Activated CD8-positive, alpha-beta memory T cell treated with anti-CD3 and anti-CD28 coated beads, Interleukin-2, amount 50 U/mL, for 1 hour (primary cell): ENCODE data around the gene EXOC3.
"Not testable (repeated sequence)": the region's sequence is repeated elsewhere in the genome, so short reads cannot be mapped to it uniquely, and the experiment has no call there.

ENCODE experiments used
- DNase-seq: peaks from one replicate; pipeline ENCODE4 v3.0.0-alpha.2; 2020; ENCODE audit errors: extremely low read depth

The EXOC3 gene

DNA sequence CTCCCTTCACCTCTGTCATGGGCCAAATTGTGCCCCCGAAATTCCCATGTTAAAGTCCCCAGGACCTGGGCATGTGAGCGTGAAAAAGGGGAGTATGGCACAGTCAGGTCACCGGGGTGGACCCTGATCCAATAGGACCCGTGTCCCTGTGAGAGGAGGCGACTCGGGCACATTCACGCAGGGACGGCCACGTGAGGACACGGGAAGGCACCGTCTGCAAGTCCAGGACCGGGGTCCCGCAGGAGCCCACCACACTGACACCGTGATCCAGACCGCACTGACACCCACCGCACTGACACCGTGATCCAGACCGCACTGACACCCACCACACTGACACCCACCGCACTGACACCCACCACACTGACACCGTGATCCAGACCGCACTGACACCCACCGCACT, 43.6 kb downstream of the EXOC3 start:
- not testable (repeated sequence) for DNase-seq

DNA sequence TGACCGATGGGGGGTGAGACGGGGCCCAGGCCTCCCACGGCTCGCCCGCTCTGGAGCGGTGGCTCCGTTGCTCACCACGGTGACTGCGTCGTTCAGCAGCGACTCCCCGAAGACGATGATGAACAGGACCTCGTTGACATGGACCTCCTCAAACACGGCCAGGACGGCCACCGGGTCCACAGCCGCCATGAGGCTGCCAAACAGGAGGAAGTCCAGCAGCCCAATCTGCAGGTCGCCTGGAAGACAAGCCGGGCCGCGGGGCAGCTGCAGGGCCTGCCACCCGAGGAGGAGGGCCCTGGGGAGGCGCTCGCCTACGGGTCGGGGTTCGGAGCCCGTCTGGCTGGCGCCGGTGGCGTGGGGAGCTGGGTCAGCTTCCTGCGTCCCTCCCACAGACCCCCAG, 45.3 kb downstream of the EXOC3 start:
- DNase-seq: no peak

DNA sequence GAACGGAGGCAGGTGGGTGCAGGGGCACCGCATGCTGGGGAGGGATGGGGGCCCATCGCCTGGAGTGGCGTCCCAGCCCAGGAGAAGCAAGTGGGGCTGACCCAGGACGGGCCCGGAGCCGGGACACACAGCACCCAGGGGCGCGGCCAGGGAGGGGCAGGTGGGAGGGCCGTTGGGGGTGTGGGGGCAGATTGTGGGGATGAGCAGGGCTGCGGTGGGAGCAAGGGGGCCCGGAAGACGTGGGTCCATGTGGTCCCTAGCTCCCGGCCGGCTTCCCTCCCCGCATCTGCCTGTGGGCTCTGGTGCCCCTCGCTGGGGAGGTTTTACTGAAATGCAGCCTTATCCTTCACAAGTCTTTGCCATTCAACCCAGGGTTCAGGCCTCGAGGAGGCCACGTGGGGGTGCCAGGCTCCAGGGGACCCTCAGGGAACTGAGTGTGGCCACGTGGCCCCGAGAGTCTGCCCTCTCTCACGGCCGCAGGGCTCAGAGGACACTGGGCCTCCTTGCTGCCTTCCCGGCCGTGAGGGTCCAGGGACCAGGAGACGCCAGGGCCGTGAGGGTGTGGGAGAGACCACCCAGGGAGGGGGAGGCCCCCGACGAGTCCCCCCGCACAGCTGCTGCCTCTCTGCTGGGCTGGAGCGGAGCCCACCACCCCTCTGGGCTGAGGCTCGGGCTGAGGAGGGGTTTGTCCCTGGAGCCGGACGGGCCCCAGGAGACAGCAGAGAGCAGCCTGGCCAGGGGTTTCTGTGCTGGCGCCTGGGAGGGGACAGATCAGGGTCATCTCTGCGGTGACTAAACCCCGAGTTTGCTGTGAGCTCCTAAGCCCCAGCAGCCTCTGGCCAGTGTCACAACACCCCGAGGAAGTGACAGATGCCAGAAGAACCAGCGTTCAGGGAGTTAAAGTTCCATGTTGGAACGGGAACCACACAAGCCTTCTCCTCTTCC, 46.0 kb downstream of the EXOC3 start:
- no peak for DNase-seq

DNA sequence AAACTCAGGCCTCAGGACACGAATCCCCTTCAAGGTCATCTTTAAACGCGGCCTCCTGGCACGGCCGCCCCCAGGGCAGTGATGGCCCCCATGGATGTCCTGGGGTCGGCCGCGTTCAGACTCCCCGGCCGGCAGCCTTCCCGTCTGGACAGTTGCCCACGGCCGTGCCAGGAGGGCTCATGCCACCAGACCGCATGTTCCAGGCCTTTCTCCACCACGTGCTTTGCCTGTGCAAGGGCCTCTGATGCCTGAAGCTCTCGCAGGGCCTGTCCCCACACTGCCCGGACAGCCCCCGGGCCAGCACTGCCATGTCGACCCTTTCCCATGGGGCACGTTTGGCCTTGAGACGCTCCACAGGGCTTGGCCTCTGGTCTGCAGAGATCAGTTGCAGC, 46.7 kb downstream of the EXOC3 start:
- no peak for DNase-seq

DNA sequence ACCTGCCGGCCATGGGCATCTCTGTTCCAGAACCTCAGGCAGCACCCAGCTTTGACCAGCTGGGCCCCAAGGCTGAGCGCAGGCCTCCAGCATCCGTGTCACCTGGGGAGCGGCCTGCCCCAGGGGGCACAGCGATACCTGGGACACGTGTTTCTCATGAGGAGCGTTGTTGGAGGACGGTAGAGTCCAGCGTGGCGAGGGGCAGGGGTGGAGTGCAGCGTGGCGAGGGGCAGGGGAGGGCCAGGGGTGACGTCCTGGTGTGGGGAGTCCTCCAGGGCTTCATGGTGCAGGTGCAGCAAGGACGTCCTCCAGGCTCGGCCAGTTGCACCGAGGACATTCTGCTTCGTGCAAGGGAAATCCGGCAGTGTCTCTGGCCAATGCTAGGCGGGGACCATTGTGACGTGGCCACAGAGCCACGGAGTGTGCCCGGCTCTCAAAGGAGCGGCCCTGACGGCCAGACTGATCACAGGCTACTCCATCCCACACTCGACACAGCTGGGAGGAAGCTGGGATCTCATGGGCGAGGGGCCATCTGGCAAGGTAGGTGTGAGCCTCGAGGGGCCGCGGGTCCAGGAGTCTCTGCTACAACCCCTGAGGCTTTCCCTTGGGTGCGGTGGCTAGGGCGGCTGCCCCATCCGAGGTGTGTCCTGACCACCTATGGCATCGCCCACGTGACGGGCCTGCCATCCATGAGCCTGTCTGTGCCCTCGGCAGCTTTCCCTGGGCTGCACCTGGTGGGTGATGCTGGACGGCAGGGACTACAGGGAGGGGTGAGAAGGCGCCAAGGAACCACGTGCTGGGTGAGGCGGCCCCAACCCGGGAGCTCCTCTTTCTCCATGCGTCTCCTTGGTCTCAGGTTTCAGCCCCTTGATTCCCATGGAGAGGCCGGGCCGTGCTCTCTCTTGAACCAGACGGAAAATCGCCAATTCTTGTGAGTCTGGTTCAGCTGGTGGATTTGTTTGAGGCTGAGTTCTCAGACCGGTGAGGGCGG, 47.4 kb downstream of the EXOC3 start:
- DNase-seq: no peak

DNA sequence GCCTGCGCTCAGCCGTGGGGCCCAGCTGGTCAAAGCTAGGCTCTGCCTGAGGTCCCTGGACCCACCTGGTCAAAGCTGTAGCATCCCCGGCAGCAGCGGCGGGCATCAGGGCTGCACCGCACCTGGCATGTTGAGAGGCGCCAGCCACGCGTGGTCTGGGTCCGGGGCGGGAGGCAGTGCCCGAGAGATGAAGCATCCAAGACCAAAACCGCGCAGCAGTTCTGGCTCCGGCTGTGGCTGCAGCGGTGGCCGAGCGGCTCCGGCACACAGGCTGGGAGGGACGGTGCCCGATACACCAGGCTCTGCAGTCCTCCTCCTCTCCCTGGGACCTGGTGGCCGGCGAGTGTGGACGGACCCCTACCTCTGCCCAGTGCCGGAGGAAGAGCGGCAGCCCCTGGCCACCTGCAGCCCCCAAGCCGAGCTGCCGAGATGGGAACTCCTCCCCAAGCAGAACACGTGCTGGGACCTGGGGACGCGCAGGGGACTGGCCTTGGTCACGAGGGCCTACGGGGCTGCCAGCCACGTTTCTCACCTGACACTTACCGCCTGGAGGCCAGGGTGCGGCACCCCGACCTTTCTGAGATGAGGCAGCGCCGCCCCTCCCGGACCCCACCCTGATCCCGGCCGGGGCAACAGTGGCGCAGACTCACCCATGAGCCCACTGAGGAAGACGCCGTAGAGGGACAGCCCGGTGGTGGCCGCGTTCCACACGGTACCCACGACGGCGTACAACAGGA, 48.3 kb downstream of the EXOC3 start:
- no peak for DNase-seq

DNA sequence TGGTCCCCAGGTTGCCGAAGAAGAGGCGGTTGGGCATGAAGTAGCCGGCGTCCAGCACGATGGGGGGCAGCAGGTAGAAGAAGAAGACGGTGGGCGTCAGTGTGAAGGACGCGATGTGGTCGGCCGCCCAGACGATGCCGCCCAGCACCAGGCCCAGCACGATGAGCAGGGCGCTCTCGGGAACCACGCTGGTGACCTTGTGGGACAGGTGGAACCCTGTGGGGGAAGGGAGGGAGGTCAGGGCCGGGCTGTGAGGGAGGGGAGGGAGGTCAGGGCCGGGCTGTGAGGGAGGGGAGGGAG, 48.8 kb downstream of the EXOC3 start:
- DNase-seq: no peak

DNA sequence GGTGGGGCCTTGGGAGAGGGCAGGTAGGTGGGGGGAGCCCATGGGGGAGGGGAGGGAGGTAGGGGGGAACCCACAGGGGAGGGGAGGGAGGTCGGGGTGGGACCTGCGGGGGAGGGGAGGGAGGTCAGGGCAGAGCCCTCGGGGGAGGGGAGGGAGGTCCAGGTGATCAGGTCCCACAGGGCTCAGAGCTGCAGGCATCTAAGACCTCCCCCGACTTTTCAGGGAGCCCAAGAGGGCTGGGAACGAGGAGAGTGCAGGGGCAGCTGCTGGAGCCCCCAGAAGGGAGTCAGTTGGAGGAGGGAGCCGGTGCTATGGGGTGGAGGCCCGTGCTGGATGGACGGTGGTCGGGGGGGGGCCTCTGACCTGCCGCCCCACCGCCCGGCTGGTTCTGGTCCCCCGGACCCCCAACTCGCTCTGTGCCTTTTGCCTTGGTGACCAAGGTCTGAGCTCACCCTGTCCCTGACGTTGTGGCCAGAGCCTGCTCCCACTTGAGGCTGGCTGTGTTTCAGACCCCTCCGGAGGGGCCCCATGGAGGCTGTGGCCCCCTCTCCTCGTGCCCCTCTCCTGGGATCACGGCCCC, 49.4 kb downstream of the EXOC3 start:
- no peak for DNase-seq

DNA sequence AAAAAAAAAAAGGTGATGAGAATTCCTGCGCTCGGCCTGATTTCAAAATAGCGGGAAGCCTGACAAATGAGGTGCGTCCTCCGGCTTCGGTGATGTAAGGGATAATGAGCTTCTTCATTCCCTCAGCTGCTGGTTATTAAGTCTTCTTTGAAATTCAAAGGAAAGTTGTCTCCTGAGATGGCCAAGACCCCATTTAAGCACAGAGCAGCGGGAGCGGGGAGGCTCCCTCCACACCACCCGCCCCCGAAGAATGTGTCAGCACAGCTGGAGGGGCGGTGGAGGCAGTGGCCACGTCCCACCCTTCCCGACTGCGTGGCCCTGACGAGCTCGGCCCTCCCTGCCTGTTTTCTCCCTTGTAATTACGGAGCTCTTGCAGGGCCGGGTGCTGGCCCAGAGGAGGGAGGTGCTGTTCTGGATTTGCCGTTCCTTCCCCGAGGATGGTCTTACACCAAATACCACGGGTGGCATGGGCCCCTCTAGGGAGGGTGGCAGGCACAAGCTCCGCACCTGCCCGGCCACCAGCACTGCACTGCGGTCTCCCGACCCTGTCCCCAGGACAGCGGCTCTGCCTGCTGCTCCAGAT, 50.2 kb downstream of the EXOC3 start:
- DNase-seq: no peak

DNA sequence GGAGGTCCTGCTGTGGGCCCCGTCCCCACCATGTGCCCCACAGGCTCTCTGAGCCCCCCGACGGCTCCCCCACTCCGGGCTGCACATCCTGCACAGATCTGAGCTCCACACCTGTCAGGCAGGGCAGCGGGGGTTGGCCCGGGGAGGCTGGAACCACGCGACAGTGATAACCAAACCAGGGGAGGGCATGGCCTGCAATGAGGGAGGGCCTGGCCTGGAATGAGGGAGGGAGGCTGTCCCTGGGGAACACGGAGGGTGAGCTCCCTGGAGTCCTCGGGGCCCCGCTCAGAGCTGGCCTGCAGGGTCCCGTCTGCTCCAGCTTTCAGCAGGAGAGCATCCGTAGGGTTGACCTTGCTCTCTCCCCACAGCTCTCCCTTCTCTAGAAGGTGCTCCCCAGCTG, 50.8 kb downstream of the EXOC3 start:
- no peak for DNase-seq

DNA sequence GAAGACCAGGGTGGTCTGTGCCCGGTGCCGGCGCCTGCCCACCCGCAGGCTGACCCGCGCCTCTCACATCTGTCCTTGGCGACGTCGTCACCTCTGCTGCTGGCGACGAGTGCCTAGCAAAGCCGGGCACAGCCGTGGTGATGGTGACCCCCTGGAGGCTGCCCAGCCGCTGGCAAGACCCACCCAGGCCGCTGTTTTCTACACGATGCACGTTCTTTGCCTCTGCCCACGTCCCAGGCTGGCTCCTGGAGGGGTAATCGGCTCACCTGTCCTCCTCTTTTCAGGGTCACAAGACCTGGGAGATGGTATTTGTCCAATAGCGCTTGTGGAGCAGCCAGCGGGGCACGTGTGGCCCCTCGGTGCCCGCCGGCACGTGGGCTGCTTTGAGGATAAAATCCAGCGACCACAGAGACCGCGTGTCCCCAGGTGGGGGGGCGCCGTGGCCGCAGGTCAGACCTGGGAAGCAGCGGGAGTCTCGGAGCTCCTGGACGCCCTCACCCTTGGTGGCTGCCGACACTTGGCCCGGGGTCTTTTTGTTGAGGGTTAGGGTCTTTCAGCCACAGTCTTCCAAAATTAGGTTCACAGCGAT, 51.8 kb downstream of the EXOC3 start:
- DNase-seq: no peak

DNA sequence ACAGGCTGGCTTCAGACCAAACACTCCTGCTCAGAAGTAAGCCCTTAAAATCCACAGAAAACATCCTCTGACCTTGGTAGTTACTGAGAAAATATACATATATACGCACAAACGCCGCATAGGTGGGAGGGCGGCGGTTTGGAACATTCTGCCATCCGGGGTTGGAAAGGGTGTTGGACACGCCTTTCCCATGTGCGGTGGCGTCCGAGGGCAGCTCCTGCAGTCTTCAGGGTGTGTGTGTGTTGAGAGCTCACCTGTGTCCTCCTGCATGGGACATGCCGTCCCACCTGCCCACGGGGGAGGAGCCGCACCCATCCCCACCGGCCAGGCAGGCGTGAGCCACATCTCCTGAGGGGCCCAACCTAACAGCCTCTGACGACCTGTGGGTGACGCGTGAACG, 53.1 kb downstream of the EXOC3 start:
- no peak for DNase-seq

DNA sequence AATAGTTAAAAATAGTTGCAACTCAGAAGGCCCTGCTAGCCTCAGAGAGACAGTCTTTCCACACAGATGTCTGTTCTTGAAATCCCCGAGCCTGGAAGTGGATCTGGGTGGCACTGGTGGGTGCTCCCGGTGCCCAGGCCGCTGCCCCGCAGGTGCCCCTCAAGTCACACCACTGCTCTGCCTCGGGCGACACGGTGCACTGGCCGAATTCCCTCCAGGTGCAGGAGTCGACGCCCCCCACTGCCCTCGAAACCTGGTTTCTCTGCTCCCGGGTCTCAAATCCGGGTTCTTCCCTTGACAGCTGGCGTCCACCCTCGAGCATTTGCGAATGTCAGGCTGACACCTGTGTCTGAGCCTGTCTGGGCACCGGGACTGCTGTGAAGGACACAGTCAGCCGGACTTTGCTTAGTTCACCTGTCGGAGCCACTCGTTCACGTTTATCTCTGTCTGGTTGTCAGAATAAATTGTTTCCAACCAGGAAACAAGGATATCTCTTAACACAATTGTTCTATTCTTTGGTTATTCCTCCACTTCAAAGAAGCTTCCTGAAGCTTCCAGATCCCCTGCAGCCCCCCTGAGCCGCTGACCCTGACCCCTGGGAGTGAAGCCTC, 54.2 kb downstream of the EXOC3 start:
- DNase-seq: no peak

DNA sequence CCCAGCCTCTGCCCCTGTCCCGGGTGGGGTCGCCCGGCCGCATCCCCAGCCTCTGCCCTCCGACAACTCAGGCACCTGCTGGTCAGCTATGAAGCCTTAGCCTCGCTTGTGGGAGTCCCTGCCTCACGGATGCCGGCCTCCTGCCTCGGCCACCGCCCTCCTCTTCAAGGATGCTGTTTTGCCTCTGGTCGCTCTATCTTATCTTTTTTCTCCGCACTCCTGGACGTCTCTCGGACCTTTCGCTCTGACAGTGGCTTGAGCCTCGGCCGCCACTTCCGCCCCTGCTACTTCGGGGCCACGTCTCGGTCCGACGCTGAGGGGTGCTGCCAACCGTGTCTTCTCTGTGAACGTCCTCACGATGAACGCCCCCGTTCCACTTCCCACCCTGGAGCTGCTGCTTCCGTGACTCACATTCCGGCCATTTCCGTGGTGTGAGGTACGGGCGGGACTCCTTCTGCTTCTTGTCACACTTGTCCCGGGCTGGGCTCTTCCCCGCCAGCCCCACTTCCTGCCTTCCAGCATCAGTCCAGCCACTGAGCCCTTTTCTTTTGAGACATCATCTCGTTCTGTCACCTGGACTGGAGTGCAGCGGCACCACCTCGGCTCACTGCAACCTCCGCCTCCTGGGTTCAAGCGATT, 55.0 kb downstream of the EXOC3 start:
- DNase-seq: no peak

DNA sequence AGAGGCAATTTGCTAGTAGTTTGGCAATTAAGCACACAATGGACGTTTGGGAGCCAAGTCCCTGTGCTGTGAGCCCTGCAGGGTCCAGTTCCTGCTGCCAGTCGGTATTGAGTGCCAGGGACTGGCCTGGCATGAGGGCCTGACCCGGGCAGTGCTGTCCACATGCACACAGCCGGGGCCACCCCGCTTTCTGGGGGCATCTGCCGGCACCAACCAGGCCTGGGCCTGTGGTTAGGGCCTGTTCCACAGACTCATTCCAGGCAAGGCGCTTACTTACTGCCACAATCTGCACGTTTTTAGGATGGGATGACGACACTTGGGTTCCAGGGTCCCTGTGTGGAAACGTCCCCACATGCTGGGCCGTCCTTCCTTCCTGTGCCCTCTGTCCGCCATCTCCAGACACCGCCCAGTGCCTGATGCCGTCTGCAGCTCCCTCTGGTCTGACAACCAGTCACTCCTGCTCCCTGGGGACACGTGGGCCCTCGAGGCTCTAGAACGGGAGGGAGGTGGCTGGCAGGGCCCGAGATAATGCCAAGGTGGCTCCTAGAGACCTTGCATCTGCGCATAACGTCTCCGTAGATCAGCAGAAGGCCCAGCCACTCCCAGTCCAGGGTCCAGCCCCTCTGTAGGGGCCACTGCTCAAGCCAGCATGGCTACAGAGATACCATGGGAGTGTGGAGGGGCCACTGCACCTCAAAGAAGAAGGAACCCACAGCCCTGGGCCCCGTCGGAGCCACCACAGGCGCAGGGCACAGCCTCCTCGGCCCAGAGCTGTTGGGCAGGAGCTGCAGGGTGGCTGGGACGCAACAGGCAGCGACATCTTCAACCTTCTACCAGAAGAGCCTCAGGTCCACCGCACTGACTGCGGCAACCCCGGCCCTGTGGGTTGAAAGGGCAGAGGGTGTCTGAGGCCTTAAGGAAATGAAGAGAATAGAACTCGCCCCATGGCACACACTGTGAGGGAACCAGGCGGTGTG, 56.5 kb downstream of the EXOC3 start:
- no peak for DNase-seq

DNA sequence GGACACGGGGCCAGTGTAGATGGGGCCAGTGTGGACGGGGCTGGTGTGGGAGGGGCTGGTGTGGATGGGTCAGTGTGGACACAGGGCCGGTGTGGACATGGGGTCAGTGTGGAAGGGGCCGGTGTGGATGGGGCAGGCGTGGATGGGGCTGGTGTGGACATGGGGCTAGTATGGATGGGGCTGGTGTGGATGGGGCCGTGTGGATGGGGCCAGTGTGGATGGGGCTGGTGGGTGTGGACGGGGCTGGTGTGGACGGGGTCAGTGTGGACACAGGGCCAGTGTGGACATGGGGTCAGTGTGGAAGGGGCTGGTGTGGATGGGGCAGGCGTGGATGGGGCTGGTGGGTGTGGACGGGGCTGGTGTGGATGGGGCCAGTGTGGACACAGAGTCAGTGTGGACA, 57.5 kb downstream of the EXOC3 start:
- DNase-seq: no peak

DNA sequence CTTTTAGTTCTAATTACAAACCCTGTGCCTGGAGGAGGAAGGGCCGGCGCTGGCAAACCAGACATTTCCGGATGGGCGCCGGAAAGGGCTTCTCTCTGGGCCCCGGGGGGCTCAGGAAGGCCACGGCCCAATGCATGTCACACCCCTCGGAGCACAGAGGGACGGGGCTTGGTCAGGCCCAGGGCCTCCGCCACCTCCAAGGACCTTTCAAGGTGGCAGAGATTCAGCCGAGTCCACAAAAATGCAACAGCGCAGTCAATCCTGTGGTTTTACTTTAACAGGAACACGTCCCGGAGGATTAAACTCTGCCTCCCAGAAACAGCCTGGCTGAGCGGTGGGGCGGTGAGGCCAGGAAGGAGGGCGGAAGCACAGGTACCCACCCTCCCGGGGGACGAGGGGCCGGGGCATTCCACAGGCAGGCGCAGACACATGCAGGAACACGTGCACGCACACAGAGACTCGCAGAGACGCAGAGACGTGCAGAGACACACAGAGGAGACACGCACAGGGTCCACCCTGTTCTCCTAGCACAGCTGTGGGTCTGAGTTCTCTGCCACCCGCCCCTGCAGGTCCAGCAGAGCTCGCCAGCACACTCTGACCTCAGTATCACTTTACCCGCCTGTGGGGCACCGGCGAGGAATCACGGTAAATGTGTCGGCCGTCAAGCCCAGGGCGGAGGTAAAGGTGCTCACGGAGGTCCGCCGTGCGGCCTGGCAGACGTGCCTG, 58.3 kb downstream of the EXOC3 start:
- DNase-seq: no peak

DNA sequence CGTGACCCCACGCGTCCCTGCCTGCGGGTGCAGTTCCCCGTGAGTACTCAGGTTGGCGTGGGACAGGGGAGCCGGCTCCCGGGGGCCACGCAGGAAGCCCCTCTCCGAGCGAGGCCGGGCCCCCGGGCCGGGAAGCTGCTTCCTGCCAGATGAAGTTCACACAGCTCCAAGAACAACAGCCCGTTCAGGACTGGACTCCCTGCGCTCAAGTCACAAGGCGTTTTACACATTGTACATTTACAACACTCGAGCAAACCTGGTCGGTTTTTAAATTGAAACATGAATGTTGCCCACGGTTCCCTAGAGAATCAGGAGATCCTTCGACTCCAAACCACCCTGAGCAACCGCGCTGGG, 58.8 kb downstream of the EXOC3 start:
- DNase-seq: no peak
